ENCODE results near the gene EBP.
"Not testable (repeated sequence)": the region's sequence is repeated elsewhere in the genome, so short reads cannot be mapped to it uniquely, and the experiment has no call there.

EBP gene

GRCh38 chrX:48548871-48549270 lies 27.3 kb downstream of the EBP start:
- DNase-seq (ENCODE audit: extremely low read depth, insufficient read length): no peak
- Histone ChIP-seq H3K36me3 (ENCODE audit: control insufficient read depth, insufficient read depth, low read length) (peaks cover 2% of the 10 kb centered on the region), H3K27me3 (replicated peaks; ENCODE audit: control insufficient read depth, insufficient read depth, low read length) (no peaks in the 10 kb centered on the region), H3K4me3 (replicated peaks; ENCODE audit: low read depth, low read length) (no peak overlapping the region)
- no peak for TF ChIP-seq CTCF (IDR thresholded peaks at IDR 0.05; ENCODE audit: insufficient read depth, low read length, poor library complexity, severe bottlenecking)

- H3K4me3 ChIP-seq (replicated peaks; ENCODE audit: low read depth, low read length); H3K27me3 ChIP-seq (replicated peaks; ENCODE audit: control insufficient read depth, insufficient read depth, low read length); DNase-seq (ENCODE audit: extremely low read depth, insufficient read length): not testable (repeated sequence)
- peaks cover 13% of the 10 kb centered on the region for H3K36me3 ChIP-seq (ENCODE audit: control insufficient read depth, insufficient read depth, low read length)
Measured at GRCh38 chrX:48555731-48556325, 34.2 kb downstream of the EBP start.

GRCh38 chrX:48558271-48558670 lies 36.7 kb downstream of the EBP start:
- no peaks in the 10 kb centered on the region for H3K27me3 ChIP-seq (replicated peaks; ENCODE audit: control insufficient read depth, insufficient read depth, low read length)
- peaks cover 13% of the 10 kb centered on the region for H3K36me3 ChIP-seq (ENCODE audit: control insufficient read depth, insufficient read depth, low read length)
- DNase-seq (ENCODE audit: extremely low read depth, insufficient read length): no peak
- no peak for TF ChIP-seq CTCF (IDR thresholded peaks at IDR 0.05; ENCODE audit: insufficient read depth, low read length, poor library complexity, severe bottlenecking)
- no peak overlapping the region for H3K4me3 ChIP-seq (replicated peaks; ENCODE audit: low read depth, low read length)

- no peak for DNase-seq (ENCODE audit: extremely low read depth, insufficient read length)
- peaks cover 13% of the 10 kb centered on the region for H3K36me3 ChIP-seq (ENCODE audit: control insufficient read depth, insufficient read depth, low read length)
- H3K4me3 ChIP-seq (replicated peaks; ENCODE audit: low read depth, low read length): no peak overlapping the region
- no peak for TF ChIP-seq CTCF (IDR thresholded peaks at IDR 0.05; ENCODE audit: insufficient read depth, low read length, poor library complexity, severe bottlenecking)
- no peaks in the 10 kb centered on the region for H3K27me3 ChIP-seq (replicated peaks; ENCODE audit: control insufficient read depth, insufficient read depth, low read length)
Measured at GRCh38 chrX:48559636-48560035, 38.0 kb downstream of the EBP start.

DNA sequence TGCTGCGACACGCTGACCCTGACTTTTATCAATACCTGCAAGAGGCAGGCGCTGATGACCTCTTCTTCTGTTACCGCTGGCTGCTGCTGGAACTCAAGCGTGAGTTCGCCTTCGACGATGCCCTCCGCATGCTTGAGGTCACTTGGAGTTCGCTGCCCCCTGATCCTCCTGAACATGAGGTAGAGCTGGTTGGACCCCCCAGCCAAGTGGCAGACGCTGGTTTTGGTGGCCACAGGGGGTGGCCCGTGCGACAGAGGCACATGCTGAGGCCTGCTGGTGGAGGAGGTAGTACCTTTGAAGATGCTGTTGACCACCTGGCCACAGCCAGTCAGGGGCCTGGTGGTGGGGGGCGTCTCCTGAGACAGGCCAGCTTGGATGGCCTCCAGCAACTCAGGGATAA lies 38.4 kb downstream of the EBP start:
- no peak overlapping the region for H3K4me3 ChIP-seq (replicated peaks; ENCODE audit: low read depth, low read length)
- TF ChIP-seq CTCF (IDR thresholded peaks at IDR 0.05; ENCODE audit: insufficient read depth, low read length, poor library complexity, severe bottlenecking): no peak
- no peaks in the 10 kb centered on the region for H3K27me3 ChIP-seq (replicated peaks; ENCODE audit: control insufficient read depth, insufficient read depth, low read length)

GRCh38 chrX:48560681-48561080 lies 39.1 kb downstream of the EBP start:
- H3K4me3 ChIP-seq (replicated peaks; ENCODE audit: low read depth, low read length): no peak overlapping the region
- H3K36me3 ChIP-seq (ENCODE audit: control insufficient read depth, insufficient read depth, low read length): peaks cover 13% of the 10 kb centered on the region
- H3K27me3 ChIP-seq (replicated peaks; ENCODE audit: control insufficient read depth, insufficient read depth, low read length): no peaks in the 10 kb centered on the region
- no peak for DNase-seq (ENCODE audit: extremely low read depth, insufficient read length)
- TF ChIP-seq CTCF (IDR thresholded peaks at IDR 0.05; ENCODE audit: insufficient read depth, low read length, poor library complexity, severe bottlenecking): no peak

More for the DNA sequence above, 38.4 kb downstream of the EBP start:
- no peak for DNase-seq (ENCODE audit: extremely low read depth, insufficient read length)
- peaks cover 13% of the 10 kb centered on the region for H3K36me3 ChIP-seq (ENCODE audit: control insufficient read depth, insufficient read depth, low read length)
